HG03432 (cell line): ENCODE data around the gene FUT7.

ENCODE experiments used
- ATAC-seq: cut with Tn5 transposase; IDR thresholded peaks from one replicate; pipeline ENCODE4 v1.9.1; 2021; ENCODE audit warnings: mild to moderate bottlenecking, moderate library complexity; ENCODE audit not compliant: unreplicated experiment

FUT7 gene

DNA sequence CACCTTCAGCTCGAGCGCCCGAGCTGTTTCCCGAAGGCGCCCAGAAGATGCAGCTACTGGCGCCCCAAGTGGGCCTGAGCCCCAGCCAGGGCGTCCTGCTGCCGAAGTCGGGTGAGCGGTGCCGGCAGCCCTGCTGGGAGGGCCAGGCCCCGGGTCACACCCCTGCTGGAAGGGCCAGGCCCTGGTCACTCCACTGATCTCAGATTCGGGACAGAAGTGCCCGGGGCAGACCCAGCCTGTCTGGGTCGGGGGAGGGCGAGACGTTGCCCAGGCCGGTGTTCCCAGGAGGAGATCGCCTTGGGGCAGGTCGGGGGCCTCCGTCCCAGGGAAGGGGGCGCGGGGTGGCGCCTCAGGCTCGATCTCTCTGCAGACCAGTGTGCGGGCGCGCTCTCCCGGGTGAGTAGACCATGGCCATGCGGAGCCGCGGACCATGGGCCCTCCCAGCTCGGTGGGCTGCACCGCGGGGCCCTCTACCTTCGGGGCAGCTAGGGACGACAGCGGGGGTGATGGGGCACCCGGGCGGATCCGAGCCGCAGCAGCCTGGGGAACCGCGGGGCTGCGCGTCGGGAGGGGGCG, 46.8 kb downstream of the FUT7 start:
- no peak for ATAC-seq

DNA sequence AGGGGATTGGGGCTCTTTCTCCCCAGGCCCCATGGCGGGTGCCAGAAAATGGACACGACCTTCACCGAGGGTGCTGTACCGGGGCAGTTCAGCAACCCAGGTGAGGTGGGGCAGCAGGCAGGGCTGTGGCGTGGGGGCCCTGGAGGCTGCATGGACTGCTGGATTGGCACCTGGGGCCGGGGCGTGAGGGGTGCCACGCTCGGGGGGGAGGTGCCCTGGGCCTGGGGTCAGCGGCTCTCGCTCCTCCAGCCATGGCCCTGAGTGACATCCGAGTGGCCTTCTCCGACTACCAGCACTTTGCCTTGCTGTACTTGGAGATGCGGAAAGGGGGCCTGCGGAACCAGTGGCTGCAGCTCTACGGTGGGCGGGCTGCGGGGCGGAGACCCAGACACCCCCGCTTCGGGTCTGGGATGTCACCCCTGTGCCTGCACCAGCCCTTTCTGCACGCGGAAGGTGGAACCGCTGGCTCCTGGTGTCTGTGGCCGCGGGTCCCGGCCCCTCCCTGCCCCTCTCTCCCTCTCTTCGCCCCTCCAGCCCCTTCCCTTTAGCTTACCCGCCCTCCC, 47.3 kb downstream of the FUT7 start:
- no peak for ATAC-seq

DNA sequence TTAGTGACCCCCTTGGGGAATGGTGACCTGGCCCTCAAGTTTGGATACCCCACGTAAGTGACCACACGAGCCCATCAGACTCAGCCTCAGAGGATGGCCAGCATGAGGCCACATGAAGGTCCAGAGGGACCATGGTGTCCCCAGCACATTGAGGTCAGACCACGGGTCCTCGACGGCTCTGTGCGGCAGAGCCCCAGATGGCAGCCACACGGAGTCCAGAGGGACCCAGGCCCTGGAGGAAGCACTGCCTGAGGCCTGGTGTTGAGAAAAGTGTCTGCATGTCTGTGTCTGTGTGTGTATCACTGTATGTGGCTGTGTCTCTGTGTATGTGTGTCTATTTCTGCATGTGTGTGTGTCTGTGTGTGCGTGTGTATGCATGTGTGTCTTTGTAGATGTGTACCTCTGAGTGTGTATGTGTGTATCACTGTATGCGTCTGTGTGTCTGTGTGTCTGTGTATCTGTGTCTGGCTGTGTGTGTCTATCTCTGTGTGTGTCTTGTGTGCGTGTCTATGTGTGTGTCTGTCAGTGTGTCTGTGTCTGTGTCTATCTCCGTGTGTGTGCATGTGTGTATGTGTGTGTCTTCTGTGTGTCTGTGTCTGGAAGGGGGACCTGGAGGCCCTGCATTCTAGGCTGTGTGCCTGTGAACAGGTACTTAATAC, 48.1 kb downstream of the FUT7 start:
- no peak for ATAC-seq

DNA sequence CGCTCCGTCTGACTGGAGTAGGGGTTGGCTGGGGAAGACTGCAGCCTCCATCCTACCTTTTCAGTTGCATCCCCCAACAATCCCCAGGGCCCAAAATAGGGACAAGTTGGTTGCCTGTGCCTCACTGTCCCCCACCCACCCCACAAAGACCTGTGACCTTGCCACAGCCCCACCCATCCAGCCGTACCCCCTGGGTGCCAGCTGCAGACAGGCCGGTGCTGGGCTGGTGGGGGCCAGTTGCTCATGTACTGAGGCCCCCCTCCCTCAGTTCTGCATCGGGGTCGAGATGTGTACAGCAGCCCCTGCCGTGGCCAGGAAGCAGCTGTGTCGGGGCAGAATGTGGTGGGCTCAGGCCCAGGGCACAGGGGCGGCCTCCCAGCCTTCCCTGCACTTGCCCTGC, 48.7 kb downstream of the FUT7 start:
- no peak for ATAC-seq

DNA sequence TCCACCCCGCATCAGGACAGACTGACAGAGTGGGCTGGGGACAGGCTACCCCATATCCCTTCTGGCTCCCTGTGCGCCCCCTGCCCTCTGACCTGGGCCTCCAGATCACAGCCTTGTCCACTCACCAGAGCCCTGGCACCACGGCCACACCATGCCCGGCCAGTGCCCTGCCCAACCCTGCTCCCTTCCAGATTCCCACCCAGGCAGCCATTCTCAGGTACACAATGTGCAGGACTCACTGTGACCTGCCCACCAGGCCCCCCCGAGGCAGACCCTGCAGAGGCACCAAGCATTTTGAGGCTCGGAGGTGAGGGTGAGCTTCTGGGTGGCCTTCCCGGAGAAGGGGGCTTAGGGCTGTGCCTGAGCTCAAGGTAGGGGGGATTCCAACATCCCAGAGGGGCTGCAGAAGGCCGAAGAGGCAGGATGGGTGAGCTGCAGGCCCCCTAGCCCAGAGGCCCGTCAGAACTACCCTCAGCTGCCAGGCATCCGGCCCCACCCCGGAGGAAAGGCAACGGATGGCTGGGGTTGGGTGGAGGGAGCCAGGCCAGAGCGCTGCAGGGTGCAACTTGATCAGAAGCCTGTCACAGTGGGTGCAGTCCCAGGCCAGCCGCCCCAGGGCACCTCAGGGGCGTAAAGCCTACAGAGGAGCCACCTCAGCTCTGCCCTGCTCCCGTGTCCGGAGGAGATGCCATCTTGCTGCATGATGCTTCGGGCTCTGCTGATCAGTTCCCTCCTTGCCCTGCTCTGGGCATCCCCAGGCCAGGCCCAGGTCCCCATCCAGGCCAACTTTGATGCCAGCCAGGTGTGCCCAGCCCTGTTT, 49.4 kb downstream of the FUT7 start, which contains the start of gene LCNL1:
Gene LCNL1, plus strand, starts transcription at position 762 of the 820 bp plus-strand sequence. CDS start 594 bp downstream, outside the sequence.
- no peak for ATAC-seq

DNA sequence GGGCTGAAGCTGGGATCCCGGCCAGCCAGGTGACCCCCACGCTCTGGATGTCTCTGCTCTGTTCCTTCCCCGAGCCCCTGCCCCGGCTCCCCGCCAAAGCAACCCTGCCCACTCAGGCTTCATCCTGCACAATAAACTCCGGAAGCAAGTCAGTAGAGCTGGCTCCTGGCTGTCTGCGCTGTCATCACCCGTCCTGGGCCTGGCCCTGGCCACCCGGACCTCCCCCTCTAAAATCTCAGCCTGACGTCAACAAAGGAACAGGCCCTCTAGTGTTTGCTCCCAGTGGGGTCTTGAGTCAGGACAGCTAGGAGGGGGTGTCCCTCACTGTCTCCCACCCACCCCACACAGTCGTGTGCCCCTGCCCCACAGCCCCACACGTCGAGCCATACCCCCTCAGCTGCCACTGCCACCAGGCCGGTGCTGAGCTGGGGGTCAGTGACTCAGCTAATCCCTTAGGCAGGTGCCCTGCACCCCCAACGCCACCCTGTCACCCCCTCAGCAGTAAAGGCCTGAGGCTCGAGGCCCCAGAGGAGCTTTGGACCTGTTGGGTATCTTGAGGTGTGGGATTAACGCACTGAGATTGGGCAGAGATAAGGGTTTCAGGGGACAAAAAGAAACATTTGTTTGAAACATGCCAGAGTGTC, 50.2 kb downstream of the FUT7 start:
- no peak for ATAC-seq

DNA sequence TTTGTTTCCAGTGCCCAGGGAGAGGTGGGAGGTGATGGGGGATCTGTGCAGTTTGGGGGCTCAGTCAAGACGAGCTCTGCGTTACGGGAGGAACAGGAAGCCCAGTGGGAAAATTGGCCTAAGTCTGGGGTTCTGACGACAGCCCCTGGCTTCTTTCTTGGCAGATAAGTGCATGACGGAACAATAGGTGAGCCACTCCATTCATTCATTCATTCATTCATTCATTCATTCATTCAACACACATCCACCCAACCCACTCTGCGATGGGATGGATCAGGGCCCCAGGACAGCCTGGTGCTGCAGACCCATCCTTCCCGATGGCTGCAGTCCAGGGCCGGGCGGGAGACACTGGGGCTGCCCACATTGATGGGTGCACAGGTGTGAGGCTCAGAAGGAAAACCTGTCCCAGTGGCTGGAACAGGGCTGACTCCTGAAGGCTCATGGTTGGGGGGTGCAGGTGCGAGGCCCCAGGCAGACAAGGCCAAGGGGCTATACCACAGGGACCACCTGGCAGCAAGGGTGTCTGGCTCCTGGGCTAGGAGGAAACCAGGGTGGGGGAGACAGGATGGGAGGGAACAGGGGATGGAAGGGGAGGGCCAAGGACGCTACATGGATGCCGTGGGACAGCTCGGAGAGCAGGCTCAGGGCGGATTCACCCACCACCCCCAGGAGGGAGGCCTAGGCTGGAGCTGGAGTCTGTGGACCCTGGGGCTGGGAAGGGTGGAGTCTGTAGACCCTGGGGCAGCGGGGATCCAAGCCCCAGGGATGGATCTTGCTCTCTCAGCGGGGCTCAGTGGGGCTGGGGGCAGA, 51.0 kb downstream of the FUT7 start:
- ATAC-seq: no peak
